OCI-LY7 (cell line): ENCODE results near the gene TULP4. TPM values are rescaled to one million over a fixed set of nuclear protein-coding genes. Genes with fewer than 3 reads are reported as not detected.

Experiments
- BruUV-seq: library from RNA; stranded (reverse); fragments of 400-500 nt; replicated peaks from 2 replicates; lab custom pipeline; 2021; lab: Mats Ljungman, UMichigan
- CTCF ChIA-PET: fragments of 300-600 bp; sonication (Branson Sonifier 250); formaldehyde crosslinking; loops from one replicate; lab custom pipeline; 2022; ENCODE audit warnings: antibody characterized with exemption; ENCODE audit not compliant: unreplicated experiment; lab: Charles Lee
- POLR2A ChIA-PET: fragments of 300-600 bp; sonication (Branson Sonifier 250); formaldehyde crosslinking; loops from one replicate; lab custom pipeline; 2022; ENCODE audit warnings: antibody characterized with exemption; lab: Charles Lee
- DNase-seq: peaks from one replicate; pipeline ENCODE4 v3.0.0-alpha.2; 2015; ENCODE audit warnings: low spot score
- H2AFZ ChIP-seq: fragments of 200-600 bp; sonication (generic), shearing (Covaris generic); 2 replicates; pipeline ENCODE4 v1.6.1; 2014; ENCODE audit warnings: mild to moderate bottlenecking, antibody characterized with exemption, low read length, moderate library complexity
- H3K27ac ChIP-seq: fragments of 200-600 bp; sonication (generic); 2 replicates; pipeline ENCODE4 v1.5.1; 2014; ENCODE audit warnings: mixed run types, low read depth, mild to moderate bottlenecking, moderate library complexity, low read length, inconsistent platforms; ENCODE audit not compliant: poor library complexity, severe bottlenecking
- H3K36me3 ChIP-seq: fragments of 200-600 bp; sonication (generic); 2 replicates; pipeline ENCODE4 v1.6.1; 2014; ENCODE audit warnings: mild to moderate bottlenecking, antibody characterized with exemption, low read length, moderate library complexity, mixed read lengths; ENCODE audit not compliant: insufficient read depth
- H3K4me1 ChIP-seq: fragments of 200-600 bp; sonication (generic); 2 replicates; pipeline ENCODE4 v1.5.1; 2014; ENCODE audit warnings: mild to moderate bottlenecking, low read length; ENCODE audit not compliant: insufficient read depth, poor library complexity, severe bottlenecking
- H3K4me2 ChIP-seq: fragments of 200-600 bp; sonication (generic); 2 replicates; pipeline ENCODE4 v1.6.1; 2014; ENCODE audit warnings: mild to moderate bottlenecking, low read length
- H3K4me3 ChIP-seq: fragments of 200-600 bp; sonication (generic); 2 replicates; pipeline ENCODE4 v1.5.1; 2014; ENCODE audit warnings: mild to moderate bottlenecking, low read depth, low read length; ENCODE audit not compliant: poor library complexity, severe bottlenecking
- H3K79me2 ChIP-seq: fragments of 200-600 bp; sonication (generic); 2 replicates; pipeline ENCODE4 v1.6.1; 2016; ENCODE audit warnings: low read depth, mild to moderate bottlenecking, low read length, moderate library complexity, mixed read lengths; ENCODE audit not compliant: insufficient read depth
- H3K9me2 ChIP-seq: fragments of 200-600 bp; sonication (generic); 2 replicates; pipeline ENCODE4 v1.6.1; 2016; ENCODE audit warnings: mild to moderate bottlenecking, low read length, mixed read lengths; ENCODE audit not compliant: insufficient read depth
- H3K9me3 ChIP-seq: fragments of 200-600 bp; sonication (generic); 2 replicates; pipeline ENCODE4 v1.6.1; 2014; ENCODE audit warnings: mild to moderate bottlenecking, mixed run types, low read length, mixed read lengths
- H4K20me1 ChIP-seq: fragments of 200-600 bp; sonication (generic); 2 replicates; pipeline ENCODE4 v1.6.1; 2014; ENCODE audit warnings: mild to moderate bottlenecking, antibody characterized with exemption, low read length, moderate library complexity, mixed read lengths; ENCODE audit not compliant: insufficient read depth
- EZH2phosphoT487 ChIP-seq: fragments of 200-600 bp; sonication (generic); IDR thresholded peaks from 2 replicates; pipeline ENCODE4 v1.6.1; 2018; ENCODE audit warnings: low read depth, borderline replicate concordance, mild to moderate bottlenecking, mixed run types, antibody characterized with exemption, low read length, moderate library complexity, mixed read lengths
- intact Hi-C: fragments of 100-400 bp; cut with micrococcal nuclease; formaldehyde crosslinking; loops from one replicate; pipeline ENCODE4 v1.10.0; 2022; ENCODE audit not compliant: unreplicated experiment
- total RNA-seq, 2 experiments: library from RNA; depleted of rRNA in 1 of 2; stranded (reverse); fragments of >200 nt in 1 of 2; shearing (Covaris generic) in 1 of 2; gene quantifications; 2 replicates each; pipeline ENCODE4 v1.2.3, GENCODE V29; 2014 to 2022
- TF ChIP-seq, protein P1 (sequence below): fragments of 200-600 bp; sonication (generic); conservative IDR thresholded peaks from 2 replicates; pipeline ENCODE4 v1.5.1; 2014; ENCODE audit warnings: mild to moderate bottlenecking, antibody characterized with exemption, low read length, moderate library complexity, mixed read lengths

Gene TULP4
- total RNA-seq, 2 experiments from 2014 or later, result 62.1 to 64.8 TPM

DNA sequence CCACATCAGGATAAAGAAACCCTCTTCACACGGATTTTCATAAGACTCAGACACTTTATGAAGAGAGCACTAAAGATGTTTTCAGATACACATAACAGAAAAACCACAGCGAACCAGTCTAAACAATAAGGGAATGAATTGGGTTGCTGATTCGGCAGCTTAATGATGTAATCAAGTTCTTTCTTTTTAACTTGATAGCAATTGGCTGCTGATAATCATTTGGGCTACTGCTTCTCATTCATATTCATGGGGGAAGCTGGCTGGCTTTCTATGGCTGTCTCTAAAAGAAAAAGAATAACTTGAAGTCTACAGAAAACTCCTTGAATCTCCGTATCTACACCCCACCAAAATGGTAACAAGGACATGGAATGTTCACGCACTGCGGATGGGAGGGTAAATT, 227.6 kb downstream of the TULP4 start:
- Histone ChIP-seq H3K36me3 (no peaks in the 10 kb centered on the region), H3K4me2 (no peak overlapping the region), H4K20me1 (no peaks in the 10 kb centered on the region), H3K79me2 (no peaks in the 10 kb centered on the region), H3K9me2 (no peaks in the 10 kb centered on the region), H2AFZ (no peak overlapping the region), H3K4me1 (no peaks in the 10 kb centered on the region), H3K4me3 (no peak overlapping the region), H3K9me3 (no peaks in the 10 kb centered on the region), H3K27ac (no peak overlapping the region)
- CTCF ChIA-PET, result interaction anchor here (0.5 kb wide), 1 partner anchor 44 kb away, joined by 4 read pairs; no protein-coding TSS in a partner anchor
- no peak for TF ChIP-seq EZH2phosphoT487
- TF ChIP-seq, protein P1, sequence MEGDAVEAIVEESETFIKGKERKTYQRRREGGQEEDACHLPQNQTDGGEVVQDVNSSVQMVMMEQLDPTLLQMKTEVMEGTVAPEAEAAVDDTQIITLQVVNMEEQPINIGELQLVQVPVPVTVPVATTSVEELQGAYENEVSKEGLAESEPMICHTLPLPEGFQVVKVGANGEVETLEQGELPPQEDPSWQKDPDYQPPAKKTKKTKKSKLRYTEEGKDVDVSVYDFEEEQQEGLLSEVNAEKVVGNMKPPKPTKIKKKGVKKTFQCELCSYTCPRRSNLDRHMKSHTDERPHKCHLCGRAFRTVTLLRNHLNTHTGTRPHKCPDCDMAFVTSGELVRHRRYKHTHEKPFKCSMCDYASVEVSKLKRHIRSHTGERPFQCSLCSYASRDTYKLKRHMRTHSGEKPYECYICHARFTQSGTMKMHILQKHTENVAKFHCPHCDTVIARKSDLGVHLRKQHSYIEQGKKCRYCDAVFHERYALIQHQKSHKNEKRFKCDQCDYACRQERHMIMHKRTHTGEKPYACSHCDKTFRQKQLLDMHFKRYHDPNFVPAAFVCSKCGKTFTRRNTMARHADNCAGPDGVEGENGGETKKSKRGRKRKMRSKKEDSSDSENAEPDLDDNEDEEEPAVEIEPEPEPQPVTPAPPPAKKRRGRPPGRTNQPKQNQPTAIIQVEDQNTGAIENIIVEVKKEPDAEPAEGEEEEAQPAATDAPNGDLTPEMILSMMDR, result no peak
- intact Hi-C loops, result no loop called here
- POLR2A ChIA-PET, result no interaction called here
- DNase-seq, result no peak
- no TSS peak for BruUV-seq

DNA sequence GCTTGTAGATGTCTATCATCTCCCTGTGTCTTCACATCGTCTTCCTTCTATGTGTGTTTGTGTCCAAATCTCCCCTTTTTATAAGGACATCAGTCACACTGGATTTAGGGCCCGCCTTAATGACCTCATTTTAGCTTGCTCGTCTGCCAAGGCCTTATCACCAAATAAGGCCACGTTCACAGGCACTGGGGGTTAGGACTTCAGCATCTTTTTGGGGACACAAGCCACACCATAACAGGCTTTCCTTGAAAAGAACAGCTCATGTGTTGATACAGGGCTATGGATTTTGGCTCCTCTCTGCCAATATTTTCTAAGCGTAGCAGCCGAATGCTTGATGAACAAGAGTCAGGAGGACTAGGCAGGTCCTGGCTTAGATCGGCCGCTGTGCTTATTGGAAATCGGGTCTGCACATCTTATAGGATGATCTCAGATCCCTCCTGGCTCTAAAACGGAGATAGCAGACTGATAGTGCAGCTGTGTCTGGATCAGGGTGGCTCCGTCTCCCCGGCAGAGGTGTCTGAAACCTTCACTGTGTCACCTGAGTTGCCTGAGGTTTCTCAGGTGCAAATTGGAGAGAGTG, 231.4 kb downstream of the TULP4 start:
- Histone ChIP-seq H3K9me3 (no peaks in the 10 kb centered on the region), H3K9me2 (no peaks in the 10 kb centered on the region), H2AFZ (no peak overlapping the region), H3K27ac (no peak overlapping the region), H4K20me1 (no peaks in the 10 kb centered on the region), H3K79me2 (no peaks in the 10 kb centered on the region), H3K36me3 (no peaks in the 10 kb centered on the region), H3K4me2 (no peak overlapping the region), H3K4me1 (no peaks in the 10 kb centered on the region), H3K4me3 (no peak overlapping the region)
- TF ChIP-seq, protein P1, result no peak
- no peak for TF ChIP-seq EZH2phosphoT487
- no peak for DNase-seq
- intact Hi-C loops, result no loop called here
- ChIA-PET POLR2A (no interaction called here), CTCF (no interaction called here)
- no TSS peak for BruUV-seq

DNA sequence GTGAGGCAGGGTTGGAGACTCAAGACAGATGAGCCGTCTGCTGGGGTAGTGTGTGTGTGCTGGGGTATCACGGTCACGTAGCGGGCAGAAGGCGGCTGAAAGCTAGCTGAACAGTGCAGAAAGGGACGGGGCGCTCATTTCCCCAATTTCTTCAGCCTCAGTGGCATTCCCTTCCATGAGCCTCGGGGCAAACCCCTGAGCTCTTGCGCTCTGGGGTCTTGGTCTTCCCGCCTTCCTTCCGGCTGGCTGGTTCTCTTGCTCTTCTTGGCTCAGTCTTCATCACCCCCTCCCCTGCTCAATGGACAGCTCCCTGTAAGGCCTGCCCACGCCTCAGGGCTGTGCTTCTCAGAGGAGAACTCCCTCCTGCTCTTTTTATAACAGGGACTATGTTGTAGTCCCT, 232.2 kb downstream of the TULP4 start:
- no peaks in the 10 kb centered on the region for H3K4me1 ChIP-seq
- H3K4me3 ChIP-seq, result no peak overlapping the region
- H3K9me2 ChIP-seq, result no peaks in the 10 kb centered on the region
- no peaks in the 10 kb centered on the region for H3K79me2 ChIP-seq
- no peaks in the 10 kb centered on the region for H3K36me3 ChIP-seq
- DNase-seq, result no peak
- H2AFZ ChIP-seq, result no peak overlapping the region
- H3K4me2 ChIP-seq, result no peak overlapping the region
- BruUV-seq, result no TSS peak
- H3K9me3 ChIP-seq, result no peaks in the 10 kb centered on the region
- intact Hi-C loops, result no loop called here
- ChIA-PET CTCF (no interaction called here), POLR2A (no interaction called here)
- TF ChIP-seq, protein P1, result no peak
- TF ChIP-seq EZH2phosphoT487, result no peak
- no peaks in the 10 kb centered on the region for H4K20me1 ChIP-seq
- H3K27ac ChIP-seq, result no peak overlapping the region
